Fibroblast of skin of right biceps (primary cell): ENCODE results near the gene CAMTA1.
A peak's percentile ranks its signal among the peaks of the same experiment; 100 is the strongest.

Experiments used
- DNase-seq: peaks from one replicate; pipeline ENCODE4 v3.0.0-alpha.2; 2013

The CAMTA1 gene

GRCh38 chr1:7094509-7094908 is 309.3 kb downstream of the CAMTA1 start:
- no peak for DNase-seq

DNA sequence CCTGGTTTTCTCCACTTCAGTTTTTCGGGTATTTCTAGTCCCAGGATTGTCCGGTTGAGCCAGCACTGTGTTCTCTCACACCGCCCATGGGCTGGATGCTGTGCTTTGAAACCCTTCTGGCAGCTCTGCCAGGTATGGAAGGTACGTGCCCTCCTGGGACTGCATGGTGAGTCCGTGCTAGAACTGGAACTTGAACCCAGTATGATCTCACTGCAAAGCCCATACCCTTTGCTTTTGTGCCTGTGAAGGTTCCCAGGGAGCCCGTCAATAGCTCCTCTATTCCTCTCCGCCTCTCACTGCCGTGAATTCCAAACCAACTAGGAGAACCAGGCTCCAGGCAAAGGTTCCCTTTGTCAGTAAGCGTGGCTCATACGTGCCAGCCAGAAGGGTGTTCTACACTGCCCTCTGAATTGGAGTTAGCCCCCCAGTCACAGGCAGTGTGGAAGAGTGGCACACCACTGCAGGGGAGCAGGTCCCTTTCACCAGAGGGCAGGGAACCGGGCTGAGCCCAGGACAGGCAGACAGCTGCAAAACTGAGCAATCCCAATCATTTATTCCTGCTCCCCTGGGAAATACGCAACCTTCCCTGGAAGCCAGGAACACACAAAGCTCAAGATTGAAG is 310.2 kb downstream of the CAMTA1 start:
- no peak for DNase-seq

GRCh38 chr1:7097938-7098592 is 312.8 kb downstream of the CAMTA1 start:
- DNase-seq: no peak

DNA sequence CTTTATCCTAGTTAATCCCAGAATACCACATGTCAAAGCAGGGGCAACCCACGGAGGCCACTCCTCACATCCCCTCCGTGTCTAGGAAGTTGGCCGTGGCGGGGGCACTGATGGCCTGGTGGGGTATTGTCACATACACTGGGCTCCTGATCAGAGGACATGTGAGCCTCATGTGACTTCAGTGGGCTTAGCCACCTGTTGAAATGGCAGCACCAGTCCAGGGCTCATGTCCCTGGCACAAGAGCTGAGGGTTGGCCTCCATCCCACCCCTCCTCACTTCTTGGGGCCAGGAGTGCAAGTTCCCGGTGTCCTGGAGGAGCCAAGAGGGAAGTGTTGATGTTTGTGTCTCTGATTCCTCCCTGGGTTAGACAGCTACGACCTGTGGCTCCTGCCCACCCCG is 313.4 kb downstream of the CAMTA1 start:
- DNase-seq: no peak

DNA sequence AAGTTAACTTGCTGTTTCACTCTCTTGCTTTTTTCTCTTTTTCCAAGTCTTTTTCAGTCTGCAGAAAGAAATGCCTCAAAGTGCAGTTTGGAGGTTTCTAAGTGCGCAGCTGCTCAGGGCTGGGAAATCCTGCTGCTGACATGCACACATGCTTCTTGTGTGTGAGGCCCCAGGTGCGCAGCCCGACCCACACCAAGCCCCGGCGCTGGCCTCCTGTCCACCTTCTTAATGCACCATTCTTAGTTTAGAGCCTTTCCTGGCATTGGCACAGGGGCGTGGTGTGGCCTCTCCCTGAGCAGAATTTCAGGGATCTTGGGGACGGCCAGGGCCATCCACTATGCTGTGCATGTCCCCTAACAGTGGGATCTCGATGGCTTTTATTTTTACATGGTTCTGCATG is 315.2 kb downstream of the CAMTA1 start:
- DNase-seq: no peak

- DNase-seq: peak; percentile 60
These were observed 315.9 kb downstream of the CAMTA1 start for GRCh38 chr1:7101187-7101586.

DNA sequence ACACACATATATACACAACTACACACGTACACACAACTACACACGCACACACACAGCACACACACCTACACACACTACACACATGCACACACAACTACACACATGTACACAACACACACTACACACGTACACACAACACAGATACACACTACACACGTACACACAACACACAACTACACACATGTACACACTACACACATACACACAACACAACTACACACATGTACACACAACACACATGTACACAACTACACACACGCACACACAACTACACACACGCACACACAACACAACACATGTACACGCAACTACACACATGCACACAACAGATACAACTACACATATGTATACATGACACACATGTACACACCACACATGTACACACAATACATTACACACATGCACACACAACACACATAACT is 318.1 kb downstream of the CAMTA1 start:
- DNase-seq: no peak

GRCh38 chr1:7103874-7104273 is 318.6 kb downstream of the CAMTA1 start:
- no peak for DNase-seq

DNA sequence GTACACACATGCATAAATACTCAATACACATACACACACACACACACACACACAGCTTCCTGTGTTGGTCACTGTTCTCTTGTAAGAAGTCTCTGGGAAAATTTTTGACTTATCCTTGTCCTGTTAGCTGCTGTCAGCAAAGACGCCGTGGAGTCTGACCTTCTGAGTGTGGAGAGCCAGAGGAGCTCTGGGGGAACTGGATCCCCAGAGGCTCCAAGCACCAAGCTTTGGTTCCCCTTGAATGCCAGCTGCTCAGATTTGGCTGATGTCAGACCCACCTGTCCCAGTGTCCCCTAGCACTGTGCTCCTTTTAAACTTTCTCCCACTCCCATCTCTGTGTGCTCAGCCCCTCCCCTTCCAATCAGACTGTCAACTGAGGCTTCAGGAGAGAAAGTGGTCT is 319.1 kb downstream of the CAMTA1 start:
- DNase-seq: no peak

GRCh38 chr1:7105269-7105668 is 320.0 kb downstream of the CAMTA1 start:
- no peak for DNase-seq

DNA sequence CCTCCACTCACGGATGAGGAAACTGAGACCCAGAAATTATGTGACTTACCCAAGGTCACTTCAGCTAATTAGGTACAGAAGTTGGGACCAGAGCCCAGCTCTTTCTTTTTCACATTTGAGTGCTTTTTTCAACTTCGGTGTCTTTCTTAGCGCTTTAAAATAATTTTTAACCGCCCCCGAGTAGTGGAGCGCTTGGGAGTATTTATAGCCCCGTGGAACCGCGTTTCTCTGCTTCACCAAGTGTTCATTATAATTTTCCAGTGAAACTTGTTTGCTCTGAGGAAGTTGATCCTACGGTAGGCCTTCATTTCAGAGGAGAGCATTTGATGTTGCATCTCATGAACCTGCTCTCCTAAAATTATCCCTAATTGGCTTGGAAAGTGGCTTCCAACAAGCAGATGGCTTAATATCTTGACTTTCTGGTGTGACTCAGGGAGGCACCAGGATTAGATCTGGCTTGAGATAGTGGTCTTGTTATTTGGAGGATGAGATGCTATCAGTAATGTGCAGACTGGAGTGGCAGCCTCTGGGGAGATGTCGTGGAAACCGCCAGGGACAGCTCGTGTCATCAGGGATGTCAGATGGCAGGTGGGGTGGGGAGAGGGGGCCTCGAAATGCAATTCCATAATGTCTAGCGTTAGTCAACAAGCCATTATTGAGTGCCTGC is 321.3 kb downstream of the CAMTA1 start:
- no peak for DNase-seq

DNA sequence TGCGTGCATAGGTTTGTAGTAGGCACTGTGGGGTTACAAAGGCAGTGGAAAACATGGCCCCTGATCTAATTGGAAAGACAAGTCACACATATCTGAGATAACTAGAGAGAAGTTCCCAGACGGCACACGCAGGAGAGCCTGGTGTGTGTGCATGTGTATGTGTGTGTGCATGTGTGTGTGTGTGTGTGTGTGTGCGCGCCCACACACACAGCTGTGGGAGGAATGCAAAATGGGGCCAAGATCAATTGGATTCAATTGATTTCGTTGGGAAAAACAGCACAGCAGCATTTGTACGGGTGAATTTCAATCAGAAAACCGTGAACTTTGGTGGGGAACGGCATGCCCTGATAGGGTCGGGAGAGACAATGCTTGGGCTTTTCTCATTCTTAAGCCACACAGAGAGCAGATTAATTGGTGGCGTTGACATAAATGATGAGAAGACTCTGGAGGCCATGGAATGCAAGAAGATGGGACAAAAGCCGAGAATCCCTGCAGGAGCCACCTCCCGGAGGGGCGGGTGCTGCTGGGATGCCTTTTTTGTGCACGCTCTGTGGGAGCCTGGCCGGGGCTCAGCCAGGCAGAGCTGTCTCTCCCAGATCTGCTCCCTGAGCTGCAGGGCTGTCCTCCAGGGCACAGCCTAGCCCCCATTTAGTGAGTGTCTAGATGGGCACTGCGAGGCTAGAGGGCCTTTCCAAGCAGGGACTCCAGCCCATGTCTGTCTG is 322.0 kb downstream of the CAMTA1 start:
- DNase-seq: peak; percentile 41

DNA sequence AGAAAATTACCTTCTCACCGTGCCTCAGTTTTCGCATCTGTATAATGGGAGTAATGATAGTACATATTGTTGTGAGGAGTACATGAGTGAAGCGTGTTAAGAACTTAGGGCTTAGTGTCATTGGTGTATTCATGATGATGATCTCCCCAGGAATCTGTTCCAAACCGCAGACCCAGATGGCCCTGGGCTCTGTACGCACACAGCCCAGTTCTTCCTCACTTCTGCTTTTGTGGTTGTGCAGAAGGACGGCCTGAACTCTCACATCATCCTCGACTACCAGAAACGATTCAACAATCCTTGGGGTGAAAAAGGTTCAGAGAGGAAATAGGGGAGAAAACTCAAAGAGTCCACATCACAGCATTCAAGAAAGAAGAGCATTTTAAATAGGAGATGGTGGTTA is 323.0 kb downstream of the CAMTA1 start:
- DNase-seq: no peak

DNA sequence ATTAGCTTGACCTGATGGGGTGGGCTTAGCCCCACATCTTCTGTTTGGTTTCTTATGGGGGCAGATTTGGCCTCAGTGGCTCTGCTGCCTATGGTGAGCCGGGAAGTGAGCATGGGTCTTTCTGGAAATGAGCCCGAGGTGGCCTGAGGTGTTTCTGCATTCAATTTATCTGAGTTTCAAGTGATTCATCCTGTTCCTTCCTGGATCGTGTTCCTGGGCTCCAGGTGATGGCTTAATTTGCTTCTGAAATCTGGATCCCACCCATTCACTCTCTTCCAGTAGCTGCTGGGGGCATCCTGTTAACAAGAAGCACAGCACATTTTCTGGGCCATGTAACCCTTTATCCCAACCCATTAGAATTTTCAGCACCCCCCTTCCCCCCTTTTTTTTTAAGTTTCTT is 324.6 kb downstream of the CAMTA1 start:
- DNase-seq: no peak

DNA sequence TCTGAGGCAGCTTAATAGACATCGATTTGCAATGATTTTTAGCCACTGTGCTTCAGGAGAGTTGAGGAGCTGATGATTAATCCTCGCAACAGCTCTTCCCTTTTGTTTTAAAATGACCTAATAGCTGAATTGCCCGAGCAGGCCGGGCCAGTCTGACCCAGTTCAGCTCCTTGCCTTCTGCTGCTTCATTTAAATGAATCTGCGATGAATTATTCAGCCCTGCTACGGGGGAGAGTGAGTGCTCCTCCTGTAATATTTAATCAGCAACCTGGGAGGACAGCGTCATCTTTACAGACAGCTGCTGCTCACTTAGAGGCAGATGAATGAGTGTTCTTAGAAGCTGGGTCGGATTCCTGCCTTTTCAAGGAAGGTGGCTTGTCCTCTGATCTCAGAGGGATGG is 325.1 kb downstream of the CAMTA1 start:
- no peak for DNase-seq

GRCh38 chr1:7111853-7112252 is 326.6 kb downstream of the CAMTA1 start:
- no peak for DNase-seq

DNA sequence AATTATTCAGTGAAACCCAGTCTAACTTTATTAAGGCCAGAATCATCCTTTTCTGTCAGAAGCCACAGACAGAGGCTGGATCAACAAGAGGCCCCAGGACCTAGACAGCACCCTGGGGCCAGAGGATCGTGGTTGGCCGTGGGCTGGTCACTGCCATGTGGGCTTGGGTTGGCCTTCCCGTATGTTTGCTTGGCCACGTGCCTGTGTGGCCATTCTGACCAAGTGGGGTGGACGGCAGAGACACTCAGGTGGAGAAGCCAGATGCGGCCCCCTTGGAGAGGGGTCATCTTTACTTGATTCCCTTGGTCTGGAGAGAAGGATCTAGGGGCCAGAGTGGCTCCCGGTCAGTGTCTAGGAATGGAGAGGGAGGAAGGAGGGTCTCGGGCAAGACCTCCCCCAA is 327.9 kb downstream of the CAMTA1 start:
- no peak for DNase-seq

- no peak for DNase-seq
These were observed 328.6 kb downstream of the CAMTA1 start for GRCh38 chr1:7113822-7114221.

DNA sequence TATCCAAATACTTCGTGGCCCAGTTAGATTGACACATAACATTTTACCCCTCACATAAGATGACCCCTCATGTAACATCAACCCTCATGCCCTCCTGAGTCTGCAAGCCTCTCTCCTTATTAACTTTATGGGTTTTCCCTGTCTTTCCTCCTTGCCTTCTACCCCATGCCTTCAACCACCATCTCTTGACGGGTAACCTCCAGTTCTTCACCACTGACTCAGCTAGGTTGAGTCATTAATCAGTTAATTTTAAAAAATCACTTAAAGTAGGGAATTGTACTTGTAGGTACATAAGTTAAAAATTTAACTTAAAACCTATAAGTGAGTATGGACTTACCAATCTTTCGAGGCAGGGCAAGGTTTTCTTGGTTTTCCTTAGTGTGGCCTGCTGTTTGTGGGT is 330.7 kb downstream of the CAMTA1 start:
- no peak for DNase-seq

DNA sequence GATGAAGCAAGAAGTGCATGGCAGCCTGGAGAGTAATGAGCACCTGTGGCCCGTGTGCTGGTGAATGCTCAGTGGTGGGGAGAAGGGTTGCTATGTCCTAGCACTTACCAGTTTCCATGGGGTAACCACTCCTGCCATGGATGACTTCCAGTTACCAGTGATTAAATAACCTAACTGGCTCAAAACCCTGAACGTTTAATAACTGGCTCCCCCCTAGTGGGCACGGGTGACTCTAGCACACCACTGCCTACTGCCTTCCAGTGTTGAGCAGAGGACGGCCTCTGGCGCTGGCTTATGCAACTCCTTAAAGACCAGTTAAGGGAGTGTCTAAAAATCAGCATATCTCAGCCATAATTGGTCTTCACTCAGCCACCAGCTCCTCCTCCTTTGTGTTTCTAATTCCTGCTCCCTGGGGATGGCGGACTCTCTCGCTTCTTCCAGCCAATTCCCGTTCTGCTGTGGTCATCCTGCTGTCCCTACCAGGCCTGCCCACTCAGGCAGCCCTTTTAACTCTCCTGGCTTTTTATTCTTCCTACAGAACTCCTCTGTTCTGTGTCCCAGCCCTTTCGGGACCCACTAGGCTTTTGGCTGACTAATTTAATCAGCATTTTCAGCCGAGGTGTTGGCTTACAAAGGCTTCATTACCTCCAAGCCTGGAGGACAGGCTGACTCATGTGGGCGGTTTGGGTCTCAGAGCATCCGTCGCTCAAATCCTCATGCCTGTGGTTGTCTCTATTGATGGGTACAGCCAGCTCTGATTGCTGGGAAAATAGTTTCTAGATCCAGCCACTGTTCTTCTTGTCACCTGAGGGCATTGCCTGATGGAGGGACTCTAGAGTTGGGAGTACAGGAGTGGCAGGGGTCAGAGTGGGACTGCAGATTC is 332.4 kb downstream of the CAMTA1 start:
- DNase-seq: peak; percentile 94

DNA sequence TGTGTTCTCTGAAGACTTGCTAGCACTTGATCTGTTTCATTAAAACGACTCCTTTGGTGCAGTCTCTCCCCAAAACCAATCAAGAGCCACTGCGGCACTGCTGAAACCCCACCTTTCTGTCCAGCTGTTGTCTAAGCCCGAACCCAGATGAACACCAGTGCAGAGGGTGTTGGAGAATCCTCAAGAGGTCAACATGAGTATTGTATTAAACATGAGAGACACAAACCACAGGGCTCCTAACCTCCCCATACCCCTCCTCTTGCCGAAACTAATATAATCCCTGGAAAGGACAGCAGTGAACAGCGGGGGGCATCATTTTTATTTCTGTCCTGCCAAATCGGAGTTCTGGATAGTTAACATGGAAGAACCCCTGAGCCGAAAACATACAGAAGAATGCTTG is 333.9 kb downstream of the CAMTA1 start:
- no peak for DNase-seq

DNA sequence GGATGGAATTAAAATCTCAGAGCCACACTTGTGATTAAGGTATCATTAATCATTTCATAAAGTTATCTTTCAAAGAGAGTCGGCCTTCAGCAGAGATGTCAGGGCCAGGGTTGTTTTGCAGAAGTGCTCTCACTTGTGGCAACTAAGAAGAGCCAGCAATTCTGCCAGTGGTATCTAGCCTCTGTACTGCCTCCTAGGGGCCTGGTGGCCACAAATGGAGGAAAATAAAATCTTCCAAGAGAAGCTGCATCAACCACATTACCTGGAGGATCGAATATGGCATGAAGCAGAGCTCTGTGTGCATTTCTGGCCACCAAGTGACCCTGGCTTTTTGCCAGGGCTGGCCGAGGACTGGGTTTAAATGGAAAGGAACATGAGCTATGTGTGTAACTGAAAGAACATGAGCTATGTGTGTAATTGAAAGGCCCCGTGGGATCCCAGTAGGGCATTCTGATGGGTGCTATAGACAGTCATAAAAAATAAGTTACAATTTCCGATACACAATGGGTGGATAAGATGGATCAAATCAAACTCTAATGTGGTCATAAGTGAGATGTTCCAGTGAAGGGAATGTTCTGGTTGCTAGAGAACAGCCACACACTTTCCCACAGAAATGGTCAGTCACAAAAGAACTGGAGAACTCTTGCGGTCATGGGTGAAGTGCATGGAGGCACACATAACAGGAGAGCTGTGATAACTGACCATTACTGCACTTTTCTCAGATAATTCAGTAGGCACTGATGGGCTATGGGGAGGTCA is 335.8 kb downstream of the CAMTA1 start:
- DNase-seq: no peak
